Measurements from ENCODE around the gene ZNF567.
"Not testable (repeated sequence)": the region's sequence is repeated elsewhere in the genome, so short reads cannot be mapped to it uniquely, and the experiment has no call there.

The ZNF567 gene

DNA sequence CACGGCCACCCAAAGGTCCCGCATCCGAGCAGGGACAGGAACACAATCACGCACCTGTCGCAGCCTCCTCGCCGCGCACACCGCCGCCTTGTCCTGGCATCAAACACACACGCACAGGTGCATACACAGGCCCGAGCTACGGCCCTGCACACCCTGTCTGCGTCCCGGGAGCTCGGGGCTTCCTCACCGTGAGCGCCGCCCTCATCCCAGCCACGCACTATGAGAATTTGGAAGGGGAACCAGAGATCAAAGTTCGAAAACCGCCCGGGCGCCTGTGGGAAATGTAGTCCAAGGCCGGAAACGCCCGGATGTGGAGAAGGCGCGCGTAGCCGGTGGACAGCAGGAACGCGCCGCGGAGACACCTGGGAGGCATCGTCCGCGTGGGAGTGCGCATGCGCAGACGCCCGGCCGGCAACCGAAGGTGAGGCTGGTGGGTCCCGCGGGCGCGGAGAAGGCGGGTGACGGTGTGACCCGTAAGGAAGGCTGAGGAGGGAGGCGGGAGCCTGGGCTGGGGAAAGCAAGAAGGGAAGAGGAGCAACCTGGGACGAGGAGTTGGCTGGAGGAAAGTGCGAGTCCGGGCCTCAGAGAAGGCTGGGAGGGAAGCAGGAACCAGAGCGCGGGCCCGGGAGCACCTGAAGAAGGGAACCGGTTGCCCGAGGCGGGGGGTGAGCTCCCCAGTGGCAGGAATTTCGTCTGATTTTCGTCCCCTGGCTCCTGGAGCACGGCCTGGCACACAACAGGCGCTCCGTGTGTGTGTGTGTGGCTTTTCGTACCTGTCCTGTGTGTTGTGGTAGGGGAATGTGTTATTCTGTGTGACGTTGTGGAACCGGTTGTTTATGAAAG lies at the start of gene ZNF567:
ZNF567 (plus strand) TSS at position 399 of the 843 bp plus-strand sequence. CDS start 7,256 bp downstream, outside the sequence.
- peak; percentile 95 to 97 for DNase-seq

DNA sequence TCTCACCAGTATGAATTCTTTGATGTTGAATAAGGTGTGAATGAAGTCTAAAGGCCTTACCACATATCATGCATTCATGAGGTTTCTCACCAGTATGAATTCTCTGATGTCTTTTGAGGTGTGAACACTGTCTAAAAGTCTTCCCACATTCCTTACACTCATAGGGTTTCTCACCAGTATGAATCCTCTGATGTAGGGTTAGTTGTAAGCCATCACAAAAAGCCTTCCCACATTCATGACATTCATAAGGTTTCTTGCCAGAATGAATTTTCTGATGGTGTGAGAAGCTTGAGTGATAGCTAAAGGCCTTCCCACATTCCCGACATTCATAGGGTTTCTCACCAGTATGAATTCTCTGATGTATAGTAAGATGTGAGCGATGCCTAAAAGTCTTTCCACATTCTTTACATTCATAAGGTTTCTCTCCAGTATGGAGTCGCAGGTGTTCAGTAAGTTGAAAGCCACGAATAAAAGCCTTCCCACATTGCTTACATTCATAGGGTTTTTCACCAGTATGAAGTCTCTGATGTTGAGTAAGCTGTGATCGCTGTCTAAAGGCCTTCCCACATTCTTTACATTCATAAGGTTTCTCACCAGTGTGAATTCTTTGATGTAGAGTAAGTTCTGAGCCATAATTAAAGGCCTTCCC lies 48.4 kb upstream of the ZNF567 start:
- no peak for DNase-seq

DNA sequence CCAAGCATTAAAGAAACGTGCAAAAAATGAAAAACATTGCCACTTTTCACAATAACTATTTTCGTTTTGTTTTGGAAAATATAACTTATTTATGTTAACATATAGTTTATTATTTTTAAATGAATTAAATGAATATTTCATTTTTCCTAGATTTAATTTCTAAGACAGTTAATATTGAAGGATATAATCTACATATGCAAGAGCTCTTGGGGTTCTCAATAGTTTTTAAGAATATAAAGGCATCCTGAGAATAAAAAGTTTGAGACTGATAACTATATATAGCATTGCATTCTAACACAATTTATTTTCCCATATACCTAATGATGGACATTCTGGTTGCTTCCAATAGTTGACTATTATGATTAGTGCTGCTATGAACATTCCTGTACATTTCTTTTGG lies 40.7 kb upstream of the ZNF567 start:
- no peak for DNase-seq

DNA sequence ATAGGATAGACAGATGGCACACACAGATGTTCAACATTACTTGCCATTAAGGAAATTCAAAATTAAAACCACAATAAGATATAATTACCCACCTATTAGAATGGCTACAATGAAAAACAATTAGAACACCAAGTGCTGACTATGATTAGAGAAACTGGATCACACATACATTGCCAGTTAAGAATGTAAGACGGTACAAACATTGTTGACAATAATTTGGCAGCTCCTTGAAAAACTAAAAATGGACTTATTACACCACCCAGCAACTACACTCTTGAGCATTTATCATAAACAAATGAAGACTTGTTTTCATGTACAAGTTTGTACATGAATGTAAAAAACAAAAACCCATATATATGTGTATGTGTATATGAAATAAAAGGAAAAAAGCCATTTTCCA lies 34.5 kb upstream of the ZNF567 start:
- DNase-seq, result no peak

DNA sequence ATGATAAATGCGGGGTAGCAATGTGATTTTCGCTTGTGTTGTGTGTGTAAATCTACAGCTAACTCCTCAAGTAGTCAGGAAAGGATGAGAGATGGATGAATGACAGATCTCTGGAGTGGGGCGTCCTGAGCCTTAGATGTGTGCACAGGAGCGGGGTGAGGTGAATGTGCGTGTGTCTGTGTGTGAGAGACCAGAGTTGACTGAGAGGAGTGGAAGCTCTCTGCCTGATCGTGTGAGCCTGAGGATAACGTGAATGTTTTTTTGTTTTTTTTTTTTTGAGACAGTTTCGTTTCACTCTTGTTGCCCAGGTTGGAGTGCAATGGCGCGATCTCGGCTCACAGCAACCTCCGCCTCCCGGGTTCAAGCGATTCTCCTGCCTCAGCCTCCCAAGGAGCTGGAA lies 21.6 kb upstream of the ZNF567 start:
- no peak for DNase-seq

DNA sequence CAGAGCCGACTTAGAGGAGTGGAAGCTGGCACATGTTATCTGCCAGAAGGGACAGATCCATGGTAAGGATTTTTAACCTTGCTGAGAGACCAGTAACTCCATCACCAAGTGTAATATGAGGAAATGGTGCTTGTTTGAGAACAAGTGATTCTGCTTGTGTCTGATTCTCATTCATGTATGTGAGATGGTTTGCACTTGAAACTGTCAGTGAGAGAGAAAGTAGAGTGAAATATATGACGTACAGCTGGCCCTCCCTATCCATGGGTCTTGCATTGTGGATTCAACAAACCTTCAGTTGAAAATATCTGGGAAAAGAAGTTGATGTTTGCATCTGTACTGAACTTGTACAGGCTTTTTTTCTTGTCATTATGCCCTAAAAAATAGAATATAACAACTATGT lies 18.8 kb upstream of the ZNF567 start:
- DNase-seq, result no peak

DNA sequence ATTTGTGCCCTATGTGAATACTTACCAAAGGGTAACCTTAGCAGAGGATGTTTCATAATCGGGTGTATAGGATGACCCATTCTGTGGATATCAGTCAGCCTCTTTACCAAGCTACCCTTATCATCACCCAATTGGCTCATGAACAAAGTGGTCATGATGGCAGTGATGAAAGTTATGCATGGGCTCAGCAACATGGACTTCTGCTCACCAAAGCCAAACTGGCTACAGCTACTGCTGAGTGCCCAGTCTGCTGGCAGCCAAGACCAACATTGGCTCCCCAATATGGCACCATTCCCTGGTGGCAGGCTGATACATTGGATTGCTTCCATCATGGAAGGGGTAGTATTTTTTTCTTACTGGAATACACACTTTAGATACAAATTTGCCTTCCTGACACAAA lies 15.0 kb upstream of the ZNF567 start:
- no peak for DNase-seq

DNA sequence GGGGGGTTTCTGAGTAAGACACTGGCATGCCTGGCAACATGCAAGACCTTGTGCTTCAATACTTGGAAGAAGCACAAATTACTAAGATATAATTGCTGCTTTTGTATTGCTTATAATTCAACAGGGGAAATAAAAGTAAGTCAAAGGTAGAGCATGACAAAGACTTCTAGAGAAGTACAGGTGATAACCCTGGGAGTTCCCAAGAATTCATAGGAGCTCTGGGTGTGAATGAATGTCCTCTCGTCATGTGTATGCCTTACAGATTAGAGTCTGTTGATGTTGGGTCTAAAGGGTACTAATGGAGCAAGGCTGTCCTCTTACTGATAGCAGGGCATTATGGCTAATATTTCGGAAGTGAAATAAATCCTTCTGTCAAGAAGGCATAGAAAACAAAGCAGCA lies 13.2 kb upstream of the ZNF567 start:
- no peak for DNase-seq

DNA sequence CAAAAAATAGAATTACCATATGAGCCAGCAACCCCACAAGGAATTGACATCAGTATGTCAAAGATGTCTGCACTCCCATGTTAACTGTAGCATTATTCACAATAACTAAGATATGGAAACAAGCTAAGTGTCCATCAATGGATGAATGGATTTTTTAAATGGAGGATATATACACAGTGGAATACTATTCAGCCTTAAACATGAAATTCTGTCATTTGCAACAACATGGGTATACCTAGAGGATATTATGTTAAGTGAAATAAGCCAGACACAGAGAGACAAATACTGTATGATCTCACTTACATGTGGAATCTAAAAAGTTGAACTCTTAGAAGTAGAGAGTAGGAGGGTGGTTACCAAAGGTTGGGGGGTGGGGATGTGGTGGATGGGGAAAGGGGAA lies 8.0 kb upstream of the ZNF567 start:
- no peak for DNase-seq

DNA sequence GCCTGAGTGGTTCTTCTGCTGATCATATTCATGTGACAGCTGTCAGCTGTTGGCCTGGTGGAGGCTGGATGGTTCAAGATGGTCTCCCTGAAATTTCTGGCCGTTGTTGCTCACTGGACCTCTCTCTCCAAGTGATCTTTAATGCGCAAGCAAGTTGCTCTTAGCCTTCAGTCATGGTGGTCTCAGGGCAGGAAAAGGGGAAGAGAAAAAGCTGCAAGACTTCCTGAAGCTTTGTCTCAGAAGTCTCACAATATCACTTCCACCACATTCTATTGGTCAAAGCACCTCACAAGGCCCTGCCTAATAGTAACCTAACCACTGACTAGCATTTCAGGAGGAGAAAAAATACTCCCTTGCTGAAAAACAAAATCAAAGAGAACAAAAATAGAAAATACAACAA lies 1.6 kb upstream of the ZNF567 start:
- no peak for DNase-seq

DNA sequence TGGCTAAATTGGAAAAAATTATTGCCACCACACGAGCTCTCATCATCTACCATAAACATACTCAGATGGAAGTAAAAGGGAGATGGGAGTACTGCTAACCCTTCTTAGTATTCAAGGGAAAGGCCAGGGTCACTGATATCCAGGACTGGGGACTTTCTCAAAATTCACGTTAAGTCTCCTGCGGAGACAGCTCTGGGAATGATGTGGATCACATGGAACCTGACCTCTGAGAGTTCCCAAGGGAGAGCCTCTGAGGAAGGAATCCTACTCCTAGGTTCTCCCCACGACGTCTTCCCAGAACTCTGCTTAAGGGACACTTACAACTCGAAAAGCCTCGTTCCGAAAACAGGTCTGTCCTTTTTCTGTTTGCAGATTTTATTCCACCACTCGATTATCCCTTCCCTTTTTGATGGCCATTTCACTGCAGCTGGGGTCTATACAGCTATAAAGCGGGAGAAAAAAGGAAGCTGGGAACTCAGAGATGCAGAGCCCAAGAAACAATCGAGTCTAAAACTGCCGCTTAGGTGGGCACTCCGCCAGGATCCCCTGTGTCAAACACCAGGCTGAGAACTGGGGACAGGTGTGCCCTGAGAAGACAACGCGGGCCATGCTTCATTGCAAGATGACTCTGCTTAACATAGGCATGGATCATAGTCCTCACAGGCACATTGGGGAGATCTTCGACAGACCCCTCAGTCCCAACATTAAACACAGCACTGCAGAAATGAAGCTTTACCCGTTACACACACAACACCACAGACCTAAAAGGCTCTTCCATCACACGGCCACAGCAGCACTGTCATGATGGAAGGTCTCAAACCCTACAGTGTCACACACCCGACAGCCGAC lies 823 bp upstream of the ZNF567 start:
- no peak for DNase-seq

DNA sequence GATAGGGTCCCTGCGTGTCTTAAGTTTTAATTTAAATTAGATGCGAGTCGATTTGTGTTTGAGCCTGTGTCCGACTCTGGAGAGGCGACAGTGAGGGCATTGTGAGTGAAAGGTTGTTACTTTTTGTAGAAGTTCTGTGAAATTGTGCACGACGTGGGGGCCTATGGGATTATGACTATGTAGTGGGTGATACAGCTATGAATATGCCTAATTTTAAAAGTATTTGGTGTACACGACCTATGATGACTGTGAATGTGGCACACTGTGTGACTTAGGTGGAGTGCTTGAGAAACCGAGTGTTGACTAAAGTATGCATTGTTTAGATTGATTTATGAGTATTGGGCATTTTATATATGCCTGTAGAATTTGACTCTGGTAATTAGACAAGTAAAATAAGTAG lies 646 bp downstream of the ZNF567 start:
- peak in 1 of 2 donors; percentile 2 for DNase-seq

DNA sequence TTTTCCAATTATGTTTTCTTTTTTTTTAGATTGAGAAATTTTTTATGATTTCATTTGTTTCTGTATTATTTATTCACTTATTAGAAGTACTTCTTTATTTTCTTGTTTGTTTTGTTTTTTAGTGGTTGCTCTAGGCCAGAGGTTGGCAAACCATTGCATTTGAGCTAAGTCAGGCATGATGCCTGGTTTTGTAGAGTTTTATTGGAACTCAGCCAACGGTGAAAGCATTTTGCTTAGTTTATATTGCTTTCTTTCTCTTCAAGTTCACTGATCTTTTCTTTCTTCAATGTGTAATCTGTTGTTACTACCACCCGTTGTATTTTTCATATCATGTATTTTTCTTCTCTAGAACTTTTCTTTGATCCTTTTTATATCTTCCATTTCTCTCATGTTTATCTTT lies 19.7 kb downstream of the ZNF567 start:
- DNase-seq, result no peak

DNA sequence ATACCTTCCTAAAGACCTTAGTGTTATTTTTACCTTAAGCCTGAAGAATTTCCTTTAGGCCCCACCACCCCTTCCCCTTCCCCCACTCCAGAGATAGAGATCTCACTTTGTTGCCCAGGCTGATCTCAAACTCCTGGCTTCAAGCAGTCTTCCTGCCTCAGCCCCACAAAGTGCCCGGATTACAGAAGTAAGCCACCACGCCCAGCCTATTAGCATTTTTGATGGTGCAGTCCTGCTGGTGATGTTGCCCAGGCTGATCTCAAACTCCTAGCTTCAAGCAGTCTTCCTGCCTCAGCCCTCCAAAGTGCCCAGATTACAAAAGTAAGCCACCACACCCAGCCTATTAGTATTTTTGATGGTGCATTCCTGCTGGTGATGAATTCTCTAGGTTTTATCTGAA lies 22.0 kb downstream of the ZNF567 start:
- DNase-seq, result no peak

DNA sequence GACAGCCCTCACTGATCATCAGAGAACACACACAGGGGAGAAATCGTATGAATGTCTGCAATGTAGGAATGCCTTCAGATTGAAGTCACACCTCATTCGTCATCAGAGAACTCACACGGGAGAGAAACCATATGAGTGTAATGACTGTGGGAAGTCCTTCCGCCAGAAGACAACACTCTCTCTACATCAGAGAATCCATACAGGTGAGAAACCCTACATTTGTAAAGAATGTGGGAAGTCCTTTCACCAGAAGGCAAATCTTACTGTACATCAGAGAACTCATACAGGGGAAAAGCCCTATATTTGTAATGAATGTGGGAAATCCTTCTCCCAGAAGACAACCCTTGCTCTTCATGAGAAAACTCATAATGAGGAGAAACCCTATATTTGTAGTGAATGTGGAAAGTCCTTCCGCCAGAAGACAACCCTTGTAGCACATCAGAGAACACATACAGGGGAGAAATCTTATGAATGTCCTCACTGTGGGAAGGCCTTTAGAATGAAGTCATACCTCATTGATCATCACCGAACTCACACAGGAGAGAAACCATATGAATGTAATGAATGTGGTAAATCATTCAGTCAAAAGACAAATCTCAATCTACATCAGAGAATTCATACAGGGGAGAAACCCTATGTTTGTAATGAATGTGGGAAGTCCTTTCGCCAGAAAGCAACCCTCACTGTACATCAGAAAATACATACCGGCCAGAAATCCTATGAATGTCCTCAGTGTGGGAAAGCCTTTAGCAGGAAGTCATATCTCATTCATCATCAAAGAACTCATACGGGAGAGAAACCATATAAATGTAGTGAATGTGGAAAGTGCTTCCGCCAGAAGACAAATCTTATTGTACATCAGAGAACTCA lies 32.5 kb downstream of the ZNF567 start:
- DNase-seq, result no peak

DNA sequence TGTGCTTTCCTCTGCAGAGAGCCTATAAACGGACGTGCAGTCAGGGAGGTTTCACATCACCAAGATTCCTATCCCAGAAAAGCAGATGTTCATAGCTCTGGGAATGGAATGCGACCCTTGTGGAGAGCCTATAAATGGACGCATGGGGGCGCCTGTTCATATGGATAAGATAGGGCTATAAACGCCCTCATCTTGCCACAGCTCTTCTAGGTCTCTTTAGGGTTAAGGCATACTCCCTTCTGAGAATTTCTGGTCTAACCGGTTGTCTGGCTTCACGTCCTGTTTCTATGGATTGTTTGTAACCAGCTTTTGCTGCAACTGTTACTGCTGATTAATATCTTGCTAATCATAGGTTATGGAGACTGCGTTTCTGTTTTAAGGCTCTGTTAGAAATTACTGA lies 48.8 kb downstream of the ZNF567 start:
- DNase-seq, result not testable (repeated sequence)

DNA sequence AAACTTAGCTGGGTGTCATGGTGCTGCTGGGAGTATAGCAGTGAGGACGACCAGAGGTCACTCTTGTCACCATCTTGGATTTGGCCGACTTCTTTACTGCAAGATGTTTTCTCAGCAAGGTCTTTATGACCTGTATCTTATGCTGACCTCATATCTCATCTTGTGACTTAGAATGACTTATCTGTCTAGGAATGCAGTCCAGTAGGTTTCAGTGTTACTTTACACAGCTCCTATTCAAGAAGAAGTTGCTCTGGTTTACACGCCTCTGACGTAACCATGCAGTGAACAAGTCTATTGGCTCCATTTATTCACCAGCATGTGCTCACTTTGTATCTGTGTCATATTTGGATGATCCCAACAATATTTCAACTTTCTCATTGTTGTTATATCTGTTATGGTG lies 58.5 kb downstream of the ZNF567 start:
- DNase-seq, result no peak

DNA sequence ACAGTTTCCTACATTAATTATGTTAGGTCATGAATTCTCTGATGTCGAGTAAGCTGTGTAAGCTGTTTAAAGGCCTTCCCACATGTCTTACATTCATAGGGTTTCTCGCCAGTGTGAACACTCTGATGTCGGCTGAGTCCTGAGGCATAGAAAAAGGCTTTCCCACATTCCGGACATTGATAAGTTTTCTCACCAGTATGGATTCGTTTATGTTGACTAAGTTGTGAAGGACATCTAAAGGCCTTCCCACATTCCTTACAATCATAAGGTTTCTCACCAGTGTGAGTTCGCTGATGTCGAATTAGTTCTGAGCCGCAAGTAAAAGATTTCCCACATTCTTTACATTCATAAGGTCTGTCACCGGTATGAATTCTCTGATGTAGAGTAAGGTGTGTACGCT lies 60.3 kb downstream of the ZNF567 start:
- DNase-seq, result no peak

DNA sequence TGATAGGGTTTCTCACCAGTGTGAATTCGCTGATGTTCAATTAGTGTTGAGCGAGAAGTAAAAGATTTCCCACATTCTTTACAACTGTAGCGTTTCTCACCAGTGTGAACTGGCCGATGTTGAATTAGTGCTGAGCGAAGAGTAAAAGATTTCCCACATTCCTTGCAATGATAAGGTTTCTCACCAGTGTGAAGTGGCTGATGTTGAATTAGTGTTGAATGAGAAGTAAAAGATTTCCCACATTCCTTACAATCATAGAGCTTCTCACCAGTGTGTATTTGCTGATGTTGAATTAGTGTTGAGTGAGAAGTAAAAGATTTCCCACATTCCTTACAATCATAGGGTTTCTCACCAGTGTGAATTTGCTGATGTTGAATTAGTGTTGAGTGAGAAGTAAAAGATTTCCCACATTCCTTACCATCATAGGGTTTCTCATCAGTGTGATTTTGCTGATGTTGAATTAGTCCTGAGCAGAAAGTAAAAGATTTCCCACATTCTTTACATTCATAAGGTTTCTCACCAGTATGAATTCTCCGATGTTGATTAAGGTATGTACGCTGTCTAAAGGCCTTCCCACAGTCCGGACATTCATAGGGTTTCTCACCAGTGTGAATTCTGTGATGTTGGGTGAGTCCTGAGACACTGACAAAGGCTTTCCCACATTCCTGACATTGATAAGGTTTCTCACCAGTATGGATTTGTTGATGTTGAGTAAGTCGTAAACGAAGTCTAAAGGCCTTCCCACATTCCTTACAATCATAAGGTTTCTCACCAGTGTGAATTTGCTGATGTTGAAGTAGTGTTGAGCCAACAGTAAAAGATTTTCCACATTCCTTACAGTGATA lies 61.2 kb downstream of the ZNF567 start:
- no peak for DNase-seq

DNA sequence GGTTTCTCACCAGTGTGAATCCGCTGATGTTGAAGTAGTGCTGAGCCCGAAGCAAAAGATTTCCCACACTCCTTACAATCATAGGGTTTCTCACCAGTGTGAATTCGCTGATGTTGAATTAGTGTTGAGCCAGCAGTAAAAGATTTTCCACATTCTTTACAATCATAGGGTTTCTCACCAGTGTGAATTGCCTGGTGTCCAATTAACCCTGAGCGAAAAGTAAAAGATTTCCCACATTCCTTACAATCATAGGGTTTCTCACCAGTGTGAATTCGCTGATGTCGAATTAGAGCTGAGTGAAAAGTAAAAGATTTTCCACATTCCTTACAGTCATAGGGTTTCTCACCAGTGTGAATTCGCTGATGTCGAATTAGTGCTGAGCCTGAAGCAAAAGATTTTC lies 62.2 kb downstream of the ZNF567 start:
- not testable (repeated sequence) for DNase-seq

DNA sequence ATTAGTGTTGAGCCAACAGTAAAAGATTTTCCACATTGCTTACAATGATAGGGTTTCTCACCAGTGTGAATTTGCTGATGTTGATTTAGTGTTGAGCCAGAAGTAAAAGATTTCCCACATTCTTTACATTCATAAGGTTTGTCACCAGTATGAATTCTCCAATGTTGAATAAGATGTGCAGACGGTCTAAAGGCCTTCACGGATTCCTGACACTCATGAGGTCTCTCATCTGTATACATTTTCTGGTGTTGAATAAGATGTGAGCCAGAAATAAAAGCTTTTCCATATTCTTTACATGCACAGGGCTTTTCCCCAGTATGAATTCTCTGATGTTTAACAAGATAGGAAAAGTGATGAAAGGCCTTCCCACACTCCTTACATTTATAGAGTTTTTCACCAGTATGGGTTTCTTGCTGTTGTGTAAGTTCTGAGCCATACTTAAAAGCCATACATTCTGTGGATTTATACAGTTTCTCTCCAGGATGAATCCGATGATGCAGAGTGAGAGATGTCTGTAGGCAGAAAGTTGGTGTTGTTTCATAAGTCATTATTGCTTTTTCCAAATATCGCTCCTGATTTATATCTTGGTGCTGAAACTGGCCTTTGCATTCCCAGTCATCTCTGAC lies 62.8 kb downstream of the ZNF567 start:
- DNase-seq, result no peak

Data from inflammatory macrophage treated with lipopolysaccharide for 1 hour (primary cell).